ENCODE results near the gene PTPN3.

DNA sequence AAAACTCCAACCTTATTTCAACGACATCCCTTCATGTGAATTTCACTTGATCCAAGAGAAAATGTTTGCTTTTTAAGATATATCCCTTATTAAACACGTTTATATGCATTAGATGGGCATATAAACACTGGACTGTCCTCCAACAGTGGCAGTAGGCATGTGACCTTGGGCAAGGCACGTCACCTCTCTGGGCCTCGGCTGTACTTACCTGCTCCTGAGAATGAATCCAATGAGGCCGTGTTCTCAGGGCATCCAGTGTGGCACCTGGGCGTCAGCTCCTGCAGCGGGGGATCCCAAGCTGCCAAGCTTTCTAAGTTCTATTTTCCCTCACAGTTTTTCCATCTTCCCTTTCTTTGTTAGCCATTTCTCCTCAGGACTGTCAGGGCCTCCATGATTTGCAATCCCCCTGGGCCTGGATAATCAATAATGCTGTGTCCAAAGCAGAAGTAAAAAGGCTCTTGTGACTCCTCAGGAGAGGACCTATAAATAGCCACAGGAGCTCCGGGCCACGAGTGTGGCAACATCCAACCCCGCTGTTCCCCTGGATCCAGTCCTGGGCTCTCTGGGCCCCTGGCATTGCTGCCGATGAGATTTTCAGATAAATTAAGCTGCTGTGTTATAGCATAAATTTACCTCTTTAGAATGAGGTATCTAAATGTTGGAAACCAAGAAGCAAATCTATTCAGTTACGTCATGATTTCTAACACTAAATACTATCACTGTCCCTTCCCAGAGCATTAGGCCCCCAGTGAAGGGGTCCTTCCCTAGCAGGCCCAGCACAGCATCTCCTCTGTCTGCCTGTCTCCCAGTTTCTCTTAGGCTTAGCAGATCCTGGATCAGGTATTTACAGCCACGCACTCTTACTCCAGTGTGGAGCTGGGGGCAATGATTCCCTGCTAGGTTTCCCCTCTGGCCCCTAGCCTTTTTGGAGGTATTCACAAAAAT lies 76.8 kb downstream of the PTPN3 start:
- TF ChIP-seq, protein P1, sequence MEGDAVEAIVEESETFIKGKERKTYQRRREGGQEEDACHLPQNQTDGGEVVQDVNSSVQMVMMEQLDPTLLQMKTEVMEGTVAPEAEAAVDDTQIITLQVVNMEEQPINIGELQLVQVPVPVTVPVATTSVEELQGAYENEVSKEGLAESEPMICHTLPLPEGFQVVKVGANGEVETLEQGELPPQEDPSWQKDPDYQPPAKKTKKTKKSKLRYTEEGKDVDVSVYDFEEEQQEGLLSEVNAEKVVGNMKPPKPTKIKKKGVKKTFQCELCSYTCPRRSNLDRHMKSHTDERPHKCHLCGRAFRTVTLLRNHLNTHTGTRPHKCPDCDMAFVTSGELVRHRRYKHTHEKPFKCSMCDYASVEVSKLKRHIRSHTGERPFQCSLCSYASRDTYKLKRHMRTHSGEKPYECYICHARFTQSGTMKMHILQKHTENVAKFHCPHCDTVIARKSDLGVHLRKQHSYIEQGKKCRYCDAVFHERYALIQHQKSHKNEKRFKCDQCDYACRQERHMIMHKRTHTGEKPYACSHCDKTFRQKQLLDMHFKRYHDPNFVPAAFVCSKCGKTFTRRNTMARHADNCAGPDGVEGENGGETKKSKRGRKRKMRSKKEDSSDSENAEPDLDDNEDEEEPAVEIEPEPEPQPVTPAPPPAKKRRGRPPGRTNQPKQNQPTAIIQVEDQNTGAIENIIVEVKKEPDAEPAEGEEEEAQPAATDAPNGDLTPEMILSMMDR (conservative IDR thresholded peaks at IDR 0.05; ENCODE audit: low read depth, low read length) = no peak
- no peak for TF ChIP-seq EZH2 (IDR thresholded peaks at IDR 0.05; ENCODE audit: borderline replicate concordance, low read depth, low read length, poor library complexity, severe bottlenecking)
